ENCODE data around the gene PHIP. TPM values are rescaled to one million over a fixed set of nuclear protein-coding genes. Genes with fewer than 3 reads are reported as not detected.

The PHIP gene
- total RNA-seq (2022; extraction: Qiagen RNA extraction; ENCODE audit: low read depth) = 2.0 to 6.2 TPM (median 5.3 TPM) in 5 replicates

GRCh38 chr6:79078075-79078969 is at the start of gene PHIP:
TSS of gene PHIP (minus strand) at chr6:79078254. CDS start at chr6:79078068, 186 bp downstream.

Other genes starting within 250 kb of the PHIP start
- 0.43 to 0.95 TPM (median 0.76 TPM) in 5 replicates for gene IRAK1BP1, start 210.7 kb downstream of the PHIP start, total RNA-seq (2022; extraction: Qiagen RNA extraction; ENCODE audit: low read depth)
- 54.6 to 90.6 TPM (median 56.8 TPM) in 5 replicates for gene HMGN3, start 156.4 kb upstream of the PHIP start, total RNA-seq (2022; extraction: Qiagen RNA extraction; ENCODE audit: low read depth)